K562 (cell line): Measurements from ENCODE around the gene APOB. TPM values are rescaled to one million over a fixed set of nuclear protein-coding genes. Genes with fewer than 3 reads are reported as not detected.

ENCODE experiments used
- ATAC-seq: fragments of 200-7000 bp; cut with Tn5 transposase; 3 replicates; pipeline ENCODE4 v1.9.1; 2020; ENCODE audit warnings: moderate library complexity
- BruUV-seq: library from RNA; stranded (reverse); fragments of 400-500 nt; replicated peaks from 2 replicates; lab custom pipeline; 2021; lab: Mats Ljungman, UMichigan
- CTCF ChIA-PET: fragments of 300-600 bp; formaldehyde crosslinking; extraction: SDS; loops from one replicate; lab custom pipeline; 2021; ENCODE audit warnings: low intra/inter-chr PET ratio; lab: Yijun Ruan, JAX
- POLR2A ChIA-PET: fragments of 300-600, 350-650 bp; sonication (Branson Sonifier 250); formaldehyde crosslinking; extraction: SDS; loops from one replicate; lab custom pipeline; 2021; ENCODE audit warnings: antibody characterized with exemption, inconsistent platforms; lab: Yijun Ruan, JAX
- DNase-seq, 4 experiments: peaks; one replicate each; pipeline versions ENCODE4 v3.0.0 to v3.0.0-alpha.2; 2011 to 2018; ENCODE audit warnings: low spot score in 3 of 4, mixed read lengths in 3 of 4; ENCODE audit errors: extremely low read depth in 1 of 4
- FAIRE-seq: peaks from 2 replicates; lab custom pipeline; 2011; peaks lifted over from hg19 to GRCh38; lab: Jason Lieb, UNC
- H2AFZ ChIP-seq: 2 replicates; pipeline ENCODE4 v1.6.0; 2011; ENCODE audit warnings: low read depth, low read length, control low read depth, inconsistent platforms
- H3K27ac ChIP-seq: fragments of 200-600 bp; 3 replicates; pipeline ENCODE4 v1.8.0; 2011; ENCODE audit warnings: low read depth, mild to moderate bottlenecking, control low read depth, inconsistent platforms, low read length, moderate library complexity, mixed read lengths; ENCODE audit errors: extremely low read depth
- H3K27me3 ChIP-seq, 2 experiments: fragments of 300-600 bp in 1 of 2; 2 replicates in 1 of 2; 3 replicates in 1 of 2; pipeline versions ENCODE4 v1.6.0 to v1.8.0; 2011; ENCODE audit warnings: inconsistent platforms in 2 of 2, low read length in 2 of 2, mild to moderate bottlenecking in 1 of 2, mixed read lengths in 1 of 2, moderate library complexity in 1 of 2; ENCODE audit not compliant: control insufficient read depth in 2 of 2, insufficient read depth in 2 of 2
- H3K36me3 ChIP-seq: fragments of 300-600 bp; 3 replicates; pipeline ENCODE4 v1.8.0; 2011; ENCODE audit warnings: mild to moderate bottlenecking, low read length, inconsistent platforms; ENCODE audit not compliant: control insufficient read depth, insufficient read depth
- H3K4me1 ChIP-seq, 2 experiments: fragments of 200-600 bp in 1 of 2; replicated peaks in 1 of 2; 2 replicates in 1 of 2; 3 replicates in 1 of 2; pipeline versions ENCODE4 v1.5.1 to v1.8.0; 2011; ENCODE audit warnings: inconsistent platforms in 2 of 2, low read length in 2 of 2, mild to moderate bottlenecking in 1 of 2, mixed read lengths in 1 of 2, moderate library complexity in 1 of 2; ENCODE audit not compliant: control insufficient read depth in 2 of 2, insufficient read depth in 2 of 2
- H3K4me2 ChIP-seq: 2 replicates; pipeline ENCODE4 v1.6.1; 2011; ENCODE audit warnings: low read length, control low read depth, inconsistent platforms, mixed read lengths; ENCODE audit not compliant: insufficient read depth
- H3K4me3 ChIP-seq: fragments of 200-600 bp; sonication (generic), shearing (Covaris generic); 2 replicates; pipeline ENCODE4 v1.5.1; 2016; ENCODE audit warnings: control low read depth, inconsistent platforms
- H3K79me2 ChIP-seq: fragments of 200-600 bp; 3 replicates; pipeline ENCODE4 v1.8.0; 2011; ENCODE audit warnings: low read length, inconsistent platforms; ENCODE audit not compliant: control insufficient read depth, insufficient read depth
- H3K9ac ChIP-seq, 2 experiments: 2 replicates each; pipeline versions ENCODE4 v1.6.0 to v1.6.1; 2011; ENCODE audit warnings: low read depth in 2 of 2, low read length in 2 of 2, control low read depth in 1 of 2, inconsistent platforms in 1 of 2, mild to moderate bottlenecking in 1 of 2, mixed read lengths in 1 of 2; ENCODE audit not compliant: insufficient read depth in 1 of 2
- H3K9me1 ChIP-seq: one replicate; pipeline ENCODE4 v1.6.0; 2011; ENCODE audit warnings: inconsistent platforms, mild to moderate bottlenecking, low read length, moderate library complexity; ENCODE audit not compliant: control insufficient read depth, insufficient read depth
- H3K9me3 ChIP-seq: replicated peaks from 2 replicates; pipeline ENCODE4 v1.5.1; 2011; ENCODE audit warnings: low read depth, low read length, inconsistent platforms; ENCODE audit not compliant: control insufficient read depth, insufficient read depth
- H4K20me1 ChIP-seq: replicated peaks from 2 replicates; pipeline ENCODE4 v1.6.1; 2011; ENCODE audit warnings: low read length, inconsistent platforms, mixed read lengths; ENCODE audit not compliant: control insufficient read depth, insufficient read depth
- DMBX1 ChIP-seq: fragments of 250-450 bp; sonication (Bioruptor Pico); IDR thresholded peaks from 2 replicates; pipeline ENCODE4 v1.8.0; 2022; ENCODE audit warnings: inconsistent platforms, mild to moderate bottlenecking, moderate library complexity, borderline replicate concordance
- HEY1 ChIP-seq: fragments of 250-450 bp; sonication (Bioruptor Pico); IDR thresholded peaks from 2 replicates; pipeline ENCODE4 v1.5.0; 2020; ENCODE audit warnings: mild to moderate bottlenecking, moderate library complexity, borderline replicate concordance
- KLF1 ChIP-seq: fragments of 450-650 bp; IDR thresholded peaks from 2 replicates; pipeline ENCODE4 v1.6.1; 2016; ENCODE audit warnings: missing genetic modification characterization, missing compliant biosample characterization
- NBN ChIP-seq: fragments of 450-650 bp; IDR thresholded peaks from 2 replicates; pipeline ENCODE4 v1.6.1; 2016; ENCODE audit warnings: low read depth, mild to moderate bottlenecking
- SIN3B ChIP-seq: fragments of 450-650 bp; IDR thresholded peaks from 2 replicates; pipeline ENCODE4 v1.6.1; 2017; ENCODE audit warnings: low read depth, mild to moderate bottlenecking, moderate library complexity
- STAT5A ChIP-seq: IDR thresholded peaks from 2 replicates; pipeline ENCODE4 v1.6.1; 2012; ENCODE audit warnings: low read length, inconsistent platforms, borderline replicate concordance
- ZBTB34 ChIP-seq: fragments of 250-450 bp; sonication (Bioruptor Pico); IDR thresholded peaks from 2 replicates; pipeline ENCODE4 v1.8.0; 2021; ENCODE audit warnings: mild to moderate bottlenecking, moderate library complexity
- ZNF324 ChIP-seq: fragments of 250-450 bp; sonication (Bioruptor Pico); IDR thresholded peaks from 2 replicates; pipeline ENCODE4 v1.4.0; 2020; ENCODE audit warnings: mild to moderate bottlenecking
- ZNF41 ChIP-seq: fragments of 250-450 bp; sonication (Bioruptor Pico); conservative IDR thresholded peaks from 2 replicates; pipeline ENCODE4 v1.4.0; 2020; ENCODE audit warnings: mild to moderate bottlenecking
- WGBS: fragments of 100-300 bp; shearing (Covaris generic); methylation state at CpG from one replicate; pipeline ENCODE4 v1.1.6; 2016; ENCODE audit warnings: low coverage, mixed read lengths; ENCODE audit not compliant: insufficient coverage; ENCODE audit errors: missing lambda C conversion rate; 5-methylcytosine and 5-hydroxymethylcytosine counted together
- in situ Hi-C: fragments of 300-500 bp; cut with MboI; formaldehyde crosslinking; loops from 4 replicates; pipeline ENCODE4 v1.15.0; 2018; ENCODE audit warnings: inconsistent platforms, mixed read lengths
- intact Hi-C: fragments of 100-400 bp; cut with micrococcal nuclease; formaldehyde crosslinking; loops from 2 replicates; pipeline ENCODE4 v1.14.2; 2022
- polyA plus RNA-seq, 8 experiments: library from polyadenylated mRNA; depleted of rRNA in 4 of 8; stranded (reverse) in 5 of 8; unstranded in 3 of 8; fragments of >200 nt; fragmentation: Nextera tagmentation in 2 of 8; fragmentation: Illumina TruSeq in 1 of 8; extraction: Ambion mirVana in 2 of 8; extraction: Trizol in 1 of 8; gene quantifications; 2 replicates each; pipeline versions ENCODE4 v1.2.1 to v1.2.3, GENCODE V29; 2011 to 2014; ENCODE audit warnings: inconsistent platforms in 1 of 8, missing spikeins in 1 of 8
- total RNA-seq, 7 experiments: library from RNA; depleted of rRNA in 6 of 7; stranded (reverse); fragments of >200 nt in 6 of 7; fragmentation: Illumina TruSeq in 2 of 7; extraction: Trizol in 2 of 7; gene quantifications; 2 replicates each; pipeline versions ENCODE4 v1.2.1 to v1.2.3, GENCODE V29; 2011 to 2021; ENCODE audit warnings: low replicate concordance in 1 of 7
- TF ChIP-seq, protein P1 (sequence below): fragments of 250-450 bp; sonication (Bioruptor Pico); IDR thresholded peaks from 2 replicates; pipeline ENCODE4 v1.5.0; 2021

Gene APOB
- total and polyA plus RNA-seq, 9 of the 15 experiments (the other 6 are each of a cell fraction or from before 2014, with no cell fraction given), result 0.73 TPM; not detected in 8

GRCh38 chr2:21054011-21054410 lies 10.1 kb upstream of the APOB start:
- CTCF ChIA-PET, result no interaction called here
- Histone ChIP-seq H3K36me3 (no peaks in the 10 kb centered on the region), H3K79me2 (no peaks in the 10 kb centered on the region), H2AFZ (no peak overlapping the region), H3K9me1 (no peaks in the 10 kb centered on the region), H3K9me3 (no peaks in the 10 kb centered on the region)
- POLR2A ChIA-PET, result no interaction called here
- FAIRE-seq (no peak), DNase-seq (no peak)
- in situ Hi-C loops, result no loop called here
- TF ChIP-seq ZNF41 (CRISPR knock-in tag) (no peak), STAT5A (no peak), HEY1 (CRISPR knock-in tag) (no peak), NBN (no peak), DMBX1 (no peak), KLF1 (tag) (no peak), ZNF324 (CRISPR knock-in tag) (no peak), ZBTB34 (CRISPR knock-in tag) (no peak), SIN3B (no peak)
- TF ChIP-seq, protein P1, sequence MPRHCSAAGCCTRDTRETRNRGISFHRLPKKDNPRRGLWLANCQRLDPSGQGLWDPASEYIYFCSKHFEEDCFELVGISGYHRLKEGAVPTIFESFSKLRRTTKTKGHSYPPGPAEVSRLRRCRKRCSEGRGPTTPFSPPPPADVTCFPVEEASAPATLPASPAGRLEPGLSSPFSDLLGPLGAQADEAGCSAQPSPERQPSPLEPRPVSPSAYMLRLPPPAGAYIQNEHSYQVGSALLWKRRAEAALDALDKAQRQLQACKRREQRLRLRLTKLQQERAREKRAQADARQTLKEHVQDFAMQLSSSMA (CRISPR knock-in tag), result no peak
- TF ChIP-seq, all 486 proteins: peak for 0
- intact Hi-C loops, result no loop called here
- no peaks in the 10 kb centered on the region for H3K27me3 ChIP-seq
- ATAC-seq, result no peak
- H3K4me2 ChIP-seq, result no peak overlapping the region
- no peaks in the 10 kb centered on the region for H3K4me1 ChIP-seq
- no TSS peak for BruUV-seq
- no peak overlapping the region for H3K27ac ChIP-seq
- 0% methylated on average over 6 of the region's 6 CpGs for WGBS
- no peaks in the 10 kb centered on the region for H4K20me1 ChIP-seq
- no peak overlapping the region for H3K9ac ChIP-seq
- no peak overlapping the region for H3K4me3 ChIP-seq
